Kidney (tissue), 14 donors: ENCODE data around the gene PTCD3. TPM values are rescaled to one million over a fixed set of nuclear protein-coding genes. Genes with fewer than 3 reads are reported as not detected.

Experiments used
- DNase-seq, 5 donors: peaks; one replicate each; pipeline ENCODE4 v3.0.0-alpha.2; 2013 to 2020
- FAIRE-seq: peaks from 2 replicates; lab custom pipeline; 2012; peaks lifted over from hg19 to GRCh38; lab: Jason Lieb, UNC
- H3K27ac ChIP-seq, 2 donors: one replicate each; pipeline ENCODE4 v1.7.0; 2013; ENCODE audit warnings: low read depth in 2 of 2, low read length in 2 of 2, inconsistent platforms in 1 of 2
- H3K27me3 ChIP-seq: one replicate; pipeline ENCODE4 v1.7.1; 2013; ENCODE audit warnings: low read length, inconsistent platforms; ENCODE audit not compliant: control insufficient read depth, insufficient read depth
- H3K36me3 ChIP-seq, 3 donors: one replicate each; pipeline versions ENCODE4 v1.7.0 to v1.7.1; 2013; ENCODE audit warnings: low read length in 3 of 3, control low read depth in 1 of 3, inconsistent platforms in 1 of 3; ENCODE audit not compliant: insufficient read depth in 3 of 3, control insufficient read depth in 2 of 3
- H3K4me1 ChIP-seq, 3 donors: one replicate each; pipeline versions ENCODE4 v1.7.0 to v1.7.1; 2013; ENCODE audit warnings: low read length in 3 of 3, inconsistent platforms in 1 of 3, low read depth in 1 of 3; ENCODE audit not compliant: control insufficient read depth in 2 of 3, insufficient read depth in 2 of 3
- H3K4me3 ChIP-seq, 3 donors: one replicate each; pipeline versions ENCODE4 v1.7.0 to v1.8.1; 2013; ENCODE audit warnings: low read length in 3 of 3, control low read depth in 1 of 3, inconsistent platforms in 1 of 3
- H3K9ac ChIP-seq, 3 donors: one replicate each; pipeline versions ENCODE4 v1.7.0 to v1.7.1; 2013; ENCODE audit warnings: low read length in 3 of 3, control low read depth in 1 of 3, inconsistent platforms in 1 of 3
- H3K9me3 ChIP-seq, 3 donors: one replicate each; pipeline versions ENCODE4 v1.7.0 to v1.7.1; 2013; ENCODE audit warnings: low read length in 3 of 3, control low read depth in 1 of 3, inconsistent platforms in 1 of 3; ENCODE audit not compliant: control insufficient read depth in 2 of 3, insufficient read depth in 1 of 3
- intact Hi-C: fragments of 100-400 bp; cut with DNase I; formaldehyde crosslinking; loops from one replicate; pipeline ENCODE4 v1.11.1; 2022
- polyA plus RNA-seq: library from polyadenylated mRNA; stranded (reverse); fragments of 350-450 nt; fragmentation: Illumina TruSeq; extraction: RNeasy Lipid Tissue Mini Kit (QIAGEN cat#74804); gene quantifications from one replicate; pipeline ENCODE4 v1.2.3, GENCODE V29; 2014; ENCODE audit warnings: low read depth, low replicate concordance; ENCODE audit not compliant: insufficient read depth
- total RNA-seq: library from RNA; stranded (reverse); fragmentation: NEBNext Ultra II Directional; extraction: Animal tissue kit (Norgen Biotek cat#: 25700); gene quantifications from one replicate; pipeline ENCODE4 v1.2.1, GENCODE V29; 2021
- TF ChIP-seq, protein P1 (sequence below): IDR thresholded peaks from 3 replicates; pipeline ENCODE4 v1.5.1; 2012; ENCODE audit warnings: mild to moderate bottlenecking, moderate library complexity, borderline replicate concordance; ENCODE audit not compliant: insufficient read depth; ENCODE audit errors: extremely low read depth
- donor health status: control.
- donor health status: control.
- donor health status: control.
- donor health status: control.
- donor health status: control.
- donor health status: DM: yes; HTN: yes; CAD: no.
- donor health status: Normal renal cell carcinoma (clear cell type).

Gene PTCD3
- total and polyA plus RNA-seq, 2 donors from 2014 or later, result 34.1 to 78.9 TPM

DNA sequence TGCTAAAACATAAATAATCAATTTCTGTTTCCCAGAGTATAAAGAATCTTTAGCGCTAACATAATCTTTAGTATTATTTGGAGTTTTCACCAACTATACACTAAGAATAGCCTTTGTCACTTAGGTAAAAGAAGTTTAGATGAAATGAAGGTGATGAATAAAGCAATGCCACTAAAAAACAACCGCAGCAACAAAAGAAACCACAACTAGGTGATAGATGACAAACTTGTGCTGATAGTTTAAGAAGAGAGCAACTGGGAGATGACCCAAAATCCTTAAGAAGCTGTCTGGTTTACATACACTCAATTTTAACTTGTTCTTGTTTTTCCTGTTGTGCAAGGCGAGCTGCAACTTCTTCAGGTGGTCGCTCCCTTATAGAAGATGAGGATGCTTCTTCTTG lies 64.4 kb downstream of the PTCD3 start:
- Histone ChIP-seq H3K36me3 (peaks cover 8 to 17% (median 12%) of the 10 kb centered on the region in 3 donors), H3K9me3 (no peaks in the 10 kb centered on the region), H3K9ac (no peak overlapping the region), H3K4me3 (no peak overlapping the region), H3K27ac (no peak overlapping the region), H3K4me1 (no peaks in the 10 kb centered on the region), H3K27me3 (no peaks in the 10 kb centered on the region)
- FAIRE-seq (no peak), DNase-seq (no peak)
- intact Hi-C loops, result no loop called here
- TF ChIP-seq, protein P1, sequence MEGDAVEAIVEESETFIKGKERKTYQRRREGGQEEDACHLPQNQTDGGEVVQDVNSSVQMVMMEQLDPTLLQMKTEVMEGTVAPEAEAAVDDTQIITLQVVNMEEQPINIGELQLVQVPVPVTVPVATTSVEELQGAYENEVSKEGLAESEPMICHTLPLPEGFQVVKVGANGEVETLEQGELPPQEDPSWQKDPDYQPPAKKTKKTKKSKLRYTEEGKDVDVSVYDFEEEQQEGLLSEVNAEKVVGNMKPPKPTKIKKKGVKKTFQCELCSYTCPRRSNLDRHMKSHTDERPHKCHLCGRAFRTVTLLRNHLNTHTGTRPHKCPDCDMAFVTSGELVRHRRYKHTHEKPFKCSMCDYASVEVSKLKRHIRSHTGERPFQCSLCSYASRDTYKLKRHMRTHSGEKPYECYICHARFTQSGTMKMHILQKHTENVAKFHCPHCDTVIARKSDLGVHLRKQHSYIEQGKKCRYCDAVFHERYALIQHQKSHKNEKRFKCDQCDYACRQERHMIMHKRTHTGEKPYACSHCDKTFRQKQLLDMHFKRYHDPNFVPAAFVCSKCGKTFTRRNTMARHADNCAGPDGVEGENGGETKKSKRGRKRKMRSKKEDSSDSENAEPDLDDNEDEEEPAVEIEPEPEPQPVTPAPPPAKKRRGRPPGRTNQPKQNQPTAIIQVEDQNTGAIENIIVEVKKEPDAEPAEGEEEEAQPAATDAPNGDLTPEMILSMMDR, result no peak

DNA sequence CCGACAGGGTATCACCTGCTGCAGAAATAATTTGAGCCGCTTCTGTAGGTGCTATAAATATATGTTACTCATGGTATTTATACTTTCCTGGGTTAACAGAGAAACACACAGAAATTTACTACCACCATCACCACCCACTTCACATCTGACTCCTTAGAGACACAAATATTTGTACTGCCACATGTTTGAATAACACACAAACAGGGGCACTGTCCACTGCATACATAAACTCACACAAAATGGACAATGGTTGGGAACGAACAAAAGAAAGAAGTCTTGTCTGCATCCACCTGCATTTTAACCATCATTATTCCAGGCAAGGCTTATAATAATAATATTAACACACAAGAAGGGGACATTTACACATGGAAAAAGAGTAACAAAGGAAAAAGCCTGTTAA lies 65.3 kb downstream of the PTCD3 start:
- H3K36me3 ChIP-seq, result peaks cover 8 to 17% (median 10%) of the 10 kb centered on the region in 3 donors
- no peaks in the 10 kb centered on the region for H3K27me3 ChIP-seq
- H3K4me1 ChIP-seq, result no peaks in the 10 kb centered on the region
- FAIRE-seq, result no peak
- no peak overlapping the region for H3K9ac ChIP-seq
- intact Hi-C loops, result no loop called here
- H3K4me3 ChIP-seq, result no peak overlapping the region
- no peak overlapping the region for H3K27ac ChIP-seq
- no peaks in the 10 kb centered on the region for H3K9me3 ChIP-seq
- DNase-seq, result no peak
- TF ChIP-seq, protein P1, result no peak

DNA sequence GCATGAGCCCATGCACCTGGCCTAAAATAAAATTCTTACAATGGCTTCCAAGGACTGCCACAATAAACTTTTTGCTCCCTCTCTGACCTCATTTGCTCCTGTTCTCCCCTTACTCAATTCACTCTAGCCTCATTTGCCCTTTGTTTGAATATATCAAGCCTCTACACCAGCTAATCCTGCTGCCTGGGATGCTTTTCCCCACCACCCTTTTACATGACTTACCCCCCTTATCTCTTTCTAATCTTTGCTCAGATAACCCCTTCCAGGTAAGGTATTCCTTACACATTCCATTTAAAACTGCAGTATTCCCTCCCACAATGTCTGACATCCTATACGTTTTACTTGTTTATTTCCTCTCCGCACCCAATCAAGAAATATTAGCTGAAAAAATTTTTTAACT lies 66.6 kb downstream of the PTCD3 start:
- peaks cover 9 to 26% (median 13%) of the 10 kb centered on the region in 3 donors for H3K36me3 ChIP-seq
- FAIRE-seq, result no peak
- no peaks in the 10 kb centered on the region for H3K9me3 ChIP-seq
- intact Hi-C loops, result no loop called here
- no peak for DNase-seq
- TF ChIP-seq, protein P1, result no peak
- no peak overlapping the region for H3K9ac ChIP-seq
- no peak overlapping the region for H3K27ac ChIP-seq
- no peak overlapping the region for H3K4me3 ChIP-seq
- no peaks in the 10 kb centered on the region for H3K27me3 ChIP-seq
- no peaks in the 10 kb centered on the region for H3K4me1 ChIP-seq

DNA sequence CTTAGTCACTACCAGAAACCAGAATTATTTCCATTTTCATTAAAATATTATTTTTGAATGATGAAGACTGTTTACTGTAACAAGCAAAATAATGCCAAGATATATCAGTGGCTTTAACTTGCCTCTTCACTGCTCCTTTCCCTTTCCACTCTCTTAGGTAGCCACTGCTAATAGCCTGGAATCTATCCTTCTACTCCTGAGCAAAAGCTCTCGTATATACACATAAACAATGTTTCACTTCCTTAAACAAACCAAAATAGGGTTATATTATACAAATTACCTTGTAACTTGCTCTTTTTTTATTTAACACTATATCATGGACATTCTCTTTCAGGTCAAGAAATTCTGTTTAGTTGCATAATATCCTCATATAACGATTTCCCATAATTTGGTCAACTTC lies 68.4 kb downstream of the PTCD3 start:
- no peaks in the 10 kb centered on the region for H3K9me3 ChIP-seq
- intact Hi-C loops, result no loop called here
- FAIRE-seq, result no peak
- H3K36me3 ChIP-seq, result peaks cover 5 to 40% (median 12%) of the 10 kb centered on the region in 3 donors
- H3K4me3 ChIP-seq, result no peak overlapping the region
- H3K9ac ChIP-seq, result no peak overlapping the region
- no peaks in the 10 kb centered on the region for H3K4me1 ChIP-seq
- TF ChIP-seq, protein P1, result no peak
- no peaks in the 10 kb centered on the region for H3K27me3 ChIP-seq
- H3K27ac ChIP-seq, result no peak overlapping the region
- DNase-seq, result no peak
